HG02885 (cell line): ENCODE measurements around the gene SNRNP35.
"Not testable (repeated sequence)": the region's sequence is repeated elsewhere in the genome, so short reads cannot be mapped to it uniquely, and the experiment has no call there.

Experiments used
- ATAC-seq: cut with Tn5 transposase; IDR thresholded peaks from one replicate; pipeline ENCODE4 v1.9.1; 2021; ENCODE audit warnings: mild to moderate bottlenecking; ENCODE audit not compliant: unreplicated experiment, poor library complexity

The SNRNP35 gene

DNA sequence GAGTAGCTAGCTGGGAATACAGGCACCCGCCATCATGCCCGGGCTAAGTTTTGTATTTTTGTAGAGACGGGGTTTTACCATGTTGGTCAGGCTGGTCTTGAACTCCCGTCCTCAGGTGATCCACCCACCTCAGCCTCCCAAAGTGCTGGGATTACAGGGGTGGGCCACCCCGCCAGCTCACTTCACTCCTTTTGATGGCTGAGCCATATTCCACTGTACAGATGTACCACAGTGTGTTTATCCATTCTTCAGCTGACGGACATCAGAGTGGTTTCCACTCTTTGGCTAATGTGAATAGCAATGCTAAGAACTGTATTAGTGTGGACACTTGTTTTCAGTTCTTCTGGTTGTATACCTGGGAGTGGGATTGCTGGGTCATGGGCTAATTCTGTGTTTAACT lies 29.5 kb downstream of the SNRNP35 start:
- no peak for ATAC-seq

DNA sequence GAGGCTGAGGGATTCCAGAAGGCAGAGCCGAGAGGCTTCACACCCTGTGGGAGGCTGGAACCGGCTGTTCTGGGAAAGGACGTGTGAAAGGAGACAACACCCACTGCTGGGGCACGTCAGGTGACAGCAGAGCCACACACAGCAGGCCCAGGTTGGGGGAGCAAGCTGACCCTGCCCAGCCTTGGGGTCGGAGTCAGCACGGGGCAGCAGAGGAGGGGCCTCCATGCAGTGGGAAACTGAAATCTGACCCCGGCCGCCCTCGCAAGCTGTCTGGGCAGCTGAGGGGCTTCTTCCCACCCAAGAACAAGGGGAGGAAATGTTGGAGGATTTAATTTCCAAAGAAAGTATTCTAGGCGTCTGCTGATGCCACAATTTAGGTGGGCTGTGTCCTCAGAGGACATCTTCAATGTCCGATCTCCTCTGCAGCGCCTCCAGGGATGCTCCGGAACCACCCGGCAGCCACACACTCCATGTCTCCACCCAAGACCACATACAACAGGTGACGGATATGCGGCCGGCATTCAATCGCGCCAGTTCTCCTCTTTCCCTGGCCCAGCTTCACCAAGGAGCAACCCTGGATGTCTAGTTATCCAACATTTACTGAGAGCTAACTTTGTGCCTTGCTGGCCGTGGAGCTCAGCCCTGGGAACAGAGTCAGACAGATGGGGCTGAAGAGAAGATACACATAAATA lies 30.7 kb downstream of the SNRNP35 start:
- no peak for ATAC-seq

DNA sequence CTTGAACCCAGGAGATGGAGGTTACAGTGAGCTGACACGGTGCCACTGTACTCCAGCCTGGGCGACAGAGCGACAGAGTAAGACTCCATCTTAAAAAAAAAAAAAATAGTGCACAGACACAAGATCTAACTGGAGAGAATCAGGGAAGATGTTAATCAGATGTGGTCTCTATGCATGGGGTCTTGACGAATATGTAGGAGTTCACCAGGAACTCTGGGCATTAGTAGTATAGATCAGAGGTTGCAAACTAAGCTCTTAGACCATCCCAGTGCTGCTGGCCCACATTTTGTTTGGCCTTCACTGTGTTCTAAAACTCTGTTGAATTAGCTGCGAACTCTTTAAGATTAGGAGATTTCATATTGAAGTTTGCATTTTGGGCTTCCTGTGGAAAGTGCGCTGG lies 31.6 kb downstream of the SNRNP35 start:
- ATAC-seq: no peak

DNA sequence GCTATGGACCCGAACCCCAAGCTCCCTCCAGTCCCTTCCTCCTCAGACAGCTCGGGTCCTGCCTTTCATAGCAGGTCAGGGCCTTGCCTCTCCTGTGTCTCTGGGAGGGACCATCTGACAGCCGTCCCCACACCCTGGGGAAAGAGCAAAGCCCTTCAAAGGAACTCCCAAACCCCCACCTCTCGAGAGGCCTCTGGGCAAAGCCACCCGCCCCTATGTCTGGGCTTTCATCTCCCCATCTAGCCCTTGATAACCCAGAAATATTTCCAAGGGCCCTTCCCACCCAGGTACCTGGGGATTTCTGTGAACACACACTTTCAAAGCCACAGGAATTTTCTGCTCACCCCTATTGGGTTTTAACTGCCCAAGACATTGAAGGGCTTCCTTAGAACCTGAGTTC lies 32.1 kb downstream of the SNRNP35 start:
- no peak for ATAC-seq

DNA sequence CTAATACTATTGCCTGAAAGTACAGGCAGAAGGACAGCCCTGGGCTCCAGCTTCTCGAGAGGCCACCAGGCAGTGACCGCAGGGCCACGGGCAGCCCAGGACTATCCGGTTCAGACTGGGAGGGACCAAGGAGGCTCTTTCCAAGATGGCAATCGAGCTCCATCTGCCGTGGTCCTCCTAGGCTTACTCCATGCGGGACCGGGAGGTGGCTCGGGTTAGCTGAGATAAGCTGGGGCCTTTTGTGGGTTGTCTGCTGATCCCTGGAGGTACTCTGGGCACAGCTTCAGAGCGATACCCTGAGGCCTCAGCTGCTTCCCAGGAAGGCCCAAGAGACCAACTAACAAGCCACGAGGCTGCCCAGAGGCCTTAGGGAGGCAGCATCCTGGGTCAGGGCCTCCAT lies 33.1 kb downstream of the SNRNP35 start:
- no peak for ATAC-seq

- ATAC-seq: no peak
Observed at GRCh38 chr12:123491481-123491880, 33.5 kb downstream of the SNRNP35 start.

DNA sequence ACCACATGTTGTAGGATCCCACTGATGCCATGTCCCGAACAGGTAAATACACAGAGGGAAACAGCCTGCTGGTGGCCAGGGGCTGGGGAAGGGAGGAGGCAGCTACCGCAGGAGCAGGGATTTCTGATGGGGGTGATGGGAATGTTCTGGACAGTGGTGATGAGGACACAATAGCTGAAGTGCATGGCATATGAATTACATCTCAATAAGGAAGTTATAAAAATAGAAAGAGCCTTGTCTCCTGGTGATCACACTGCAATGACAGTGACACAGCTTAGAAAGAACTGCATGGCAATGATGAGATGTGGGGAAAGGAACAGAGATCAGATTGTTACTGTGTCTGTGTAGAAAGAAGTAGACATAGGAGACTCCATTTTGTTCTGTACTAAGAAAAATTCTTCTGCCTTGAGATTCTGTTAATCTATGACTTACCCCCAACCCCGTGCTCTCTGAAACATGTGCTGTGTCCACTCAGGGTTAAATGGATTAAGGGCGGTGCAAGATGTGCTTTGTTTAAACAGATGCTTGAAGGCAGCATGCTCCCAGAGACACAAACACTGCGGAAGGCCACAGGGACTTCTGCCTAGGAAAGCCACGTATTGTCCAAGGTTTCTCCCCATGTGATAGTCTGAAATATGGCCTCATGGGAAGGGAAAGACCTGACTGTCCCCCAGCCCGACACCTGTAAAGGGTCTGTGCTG lies 34.5 kb downstream of the SNRNP35 start:
- ATAC-seq: not testable (repeated sequence)

- no peak for ATAC-seq
Observed at GRCh38 chr12:123494124-123494851, 36.3 kb downstream of the SNRNP35 start.

DNA sequence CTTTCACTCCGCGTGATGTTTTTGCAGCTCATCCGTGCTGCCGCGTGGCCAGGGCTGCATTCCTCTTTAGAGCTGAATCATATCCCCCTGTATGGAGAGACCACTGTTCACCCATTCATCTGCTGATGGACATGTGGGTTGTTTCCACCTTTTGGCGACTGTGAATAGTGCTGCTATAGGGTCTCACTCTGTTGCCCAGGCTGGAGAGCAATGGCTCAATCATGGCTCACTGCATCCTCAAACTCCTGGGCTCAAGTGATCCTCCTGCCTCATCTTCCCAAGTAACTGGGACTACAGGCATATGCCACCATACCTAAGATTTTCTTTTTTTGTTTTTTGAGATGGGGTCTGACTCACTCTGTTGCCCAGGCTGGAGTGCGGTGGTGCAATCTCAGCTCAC lies 39.1 kb downstream of the SNRNP35 start:
- ATAC-seq: no peak

DNA sequence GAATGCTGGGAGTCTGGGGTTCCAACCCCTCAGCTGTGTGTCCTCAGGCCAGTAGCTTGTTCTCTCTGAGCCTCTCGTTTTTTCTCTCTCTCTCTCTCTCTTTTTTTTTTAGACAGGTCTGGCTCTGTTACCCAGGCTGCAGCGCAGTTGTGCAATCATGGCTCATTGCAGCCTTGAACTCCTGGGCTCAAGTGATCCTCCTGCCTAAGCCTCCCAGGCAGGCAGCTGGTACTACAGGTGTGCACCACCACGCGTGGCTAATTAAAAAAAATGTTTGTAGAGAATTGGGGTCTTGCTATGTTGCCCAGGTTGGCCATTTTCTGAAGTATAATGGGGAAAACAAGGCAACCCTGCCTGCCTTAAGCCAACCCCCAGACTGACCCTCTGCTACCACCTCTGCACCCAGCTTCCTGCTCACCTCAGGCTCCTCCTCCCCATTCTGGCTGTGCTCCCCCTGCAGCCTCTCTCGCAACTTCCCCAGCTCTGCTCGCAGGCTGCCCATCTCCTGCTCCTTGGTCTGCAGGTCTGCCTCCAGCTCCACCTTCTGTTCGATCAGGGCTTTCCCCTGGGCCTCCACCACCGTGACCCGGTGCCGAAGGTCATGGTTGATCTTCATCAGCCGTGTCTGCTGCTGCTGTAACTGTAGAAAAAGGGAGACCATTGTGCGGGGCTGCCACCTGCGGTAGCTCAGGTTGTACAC lies 40.3 kb downstream of the SNRNP35 start:
- ATAC-seq: no peak

GRCh38 chr12:123499332-123499731 lies 41.4 kb downstream of the SNRNP35 start:
- no peak for ATAC-seq

- ATAC-seq: no peak
Observed at GRCh38 chr12:123502163-123502704, 44.3 kb downstream of the SNRNP35 start.

DNA sequence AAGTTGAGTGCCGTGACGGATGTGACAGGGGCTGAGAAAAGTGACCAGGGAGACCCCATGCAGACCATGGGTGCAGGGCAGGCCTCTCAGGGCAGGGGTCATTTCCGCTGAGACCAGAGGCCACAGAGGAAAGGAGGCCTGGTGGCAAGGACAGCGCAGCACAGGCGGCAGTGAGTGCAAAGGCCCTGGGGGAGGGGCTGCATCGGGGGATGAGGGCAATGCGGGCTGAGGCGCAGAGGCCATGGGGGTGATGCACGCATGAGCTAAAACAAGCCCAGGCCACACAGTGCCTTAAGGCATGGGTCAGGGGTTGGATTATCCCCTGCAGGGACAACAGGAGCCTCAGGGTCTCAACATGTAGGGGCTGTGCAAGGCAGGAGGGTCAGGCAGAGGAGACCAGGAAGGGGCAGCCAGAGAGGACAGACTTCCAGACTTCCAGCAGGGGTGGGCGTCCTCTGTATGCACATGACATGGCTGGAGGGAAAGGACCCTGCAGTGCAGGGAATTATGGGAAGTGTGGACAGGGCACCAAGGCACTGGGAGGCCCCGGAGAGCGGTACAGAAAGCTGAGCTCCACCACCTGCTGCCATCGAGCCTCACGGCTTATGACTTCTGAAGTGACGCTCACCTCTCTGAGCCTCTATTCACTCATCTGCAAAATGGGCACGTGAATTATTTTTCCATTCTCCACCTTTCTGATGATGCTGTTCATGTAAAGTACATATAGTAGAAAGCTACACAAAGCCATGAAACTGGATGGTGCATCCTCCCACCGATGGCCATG lies 48.3 kb downstream of the SNRNP35 start:
- ATAC-seq: no peak

DNA sequence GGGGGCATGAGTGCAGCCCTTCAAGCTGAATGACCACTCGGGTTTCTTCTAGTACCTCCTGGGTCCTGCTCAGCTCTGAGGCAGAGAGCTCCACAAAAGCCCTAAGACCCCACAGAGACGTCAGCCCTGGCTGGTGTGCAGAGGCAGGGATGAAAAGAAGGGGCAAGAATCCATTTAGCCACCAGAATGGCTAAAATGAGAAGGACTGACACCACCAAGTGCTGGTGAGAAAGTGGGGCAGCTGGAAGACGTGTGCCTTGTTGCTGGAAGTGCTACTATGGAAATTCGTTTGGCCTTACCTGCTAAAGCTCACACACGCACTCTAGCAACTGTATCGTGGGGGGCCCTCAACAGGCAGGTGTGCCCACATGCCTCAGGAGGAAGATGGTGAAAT lies 48.9 kb downstream of the SNRNP35 start:
- no peak for ATAC-seq

GRCh38 chr12:123512838-123513665 lies 55.1 kb downstream of the SNRNP35 start:
- no peak for ATAC-seq

GRCh38 chr12:123513805-123514204 lies 55.9 kb downstream of the SNRNP35 start:
- no peak for ATAC-seq

GRCh38 chr12:123514582-123515221 lies 56.8 kb downstream of the SNRNP35 start:
- ATAC-seq: not testable (repeated sequence)

GRCh38 chr12:123516216-123516780 lies 58.4 kb downstream of the SNRNP35 start:
- no peak for ATAC-seq
